GM06990 (cell line): Measurements from ENCODE around the gene CATSPERB.

Source experiments
- DNase-seq: peaks from one replicate; pipeline ENCODE4 v3.0.0-alpha.2; 2011; ENCODE audit not compliant: insufficient read length; ENCODE audit errors: extremely low read depth
- H3K27me3 ChIP-seq: replicated peaks from 2 replicates; pipeline ENCODE4 v1.6.0; 2011; ENCODE audit warnings: low read length; ENCODE audit not compliant: control insufficient read depth, insufficient read depth
- H3K36me3 ChIP-seq: 2 replicates; pipeline ENCODE4 v1.5.1; 2011; ENCODE audit warnings: low read length; ENCODE audit not compliant: control insufficient read depth, insufficient read depth
- H3K4me3 ChIP-seq: replicated peaks from 2 replicates; pipeline ENCODE4 v1.5.1; 2011; ENCODE audit warnings: low read depth, mild to moderate bottlenecking, control low read depth, low read length
- TF ChIP-seq, protein P1 (sequence below): IDR thresholded peaks from 2 replicates; pipeline ENCODE4 v1.5.1; 2011; ENCODE audit warnings: low read length, control low read depth, mild to moderate bottlenecking, inconsistent platforms; ENCODE audit not compliant: insufficient read depth, poor library complexity, severe bottlenecking

The CATSPERB gene

GRCh38 chr14:91654836-91655235 lies 77.0 kb downstream of the CATSPERB start:
- DNase-seq = no peak
- TF ChIP-seq, protein P1, sequence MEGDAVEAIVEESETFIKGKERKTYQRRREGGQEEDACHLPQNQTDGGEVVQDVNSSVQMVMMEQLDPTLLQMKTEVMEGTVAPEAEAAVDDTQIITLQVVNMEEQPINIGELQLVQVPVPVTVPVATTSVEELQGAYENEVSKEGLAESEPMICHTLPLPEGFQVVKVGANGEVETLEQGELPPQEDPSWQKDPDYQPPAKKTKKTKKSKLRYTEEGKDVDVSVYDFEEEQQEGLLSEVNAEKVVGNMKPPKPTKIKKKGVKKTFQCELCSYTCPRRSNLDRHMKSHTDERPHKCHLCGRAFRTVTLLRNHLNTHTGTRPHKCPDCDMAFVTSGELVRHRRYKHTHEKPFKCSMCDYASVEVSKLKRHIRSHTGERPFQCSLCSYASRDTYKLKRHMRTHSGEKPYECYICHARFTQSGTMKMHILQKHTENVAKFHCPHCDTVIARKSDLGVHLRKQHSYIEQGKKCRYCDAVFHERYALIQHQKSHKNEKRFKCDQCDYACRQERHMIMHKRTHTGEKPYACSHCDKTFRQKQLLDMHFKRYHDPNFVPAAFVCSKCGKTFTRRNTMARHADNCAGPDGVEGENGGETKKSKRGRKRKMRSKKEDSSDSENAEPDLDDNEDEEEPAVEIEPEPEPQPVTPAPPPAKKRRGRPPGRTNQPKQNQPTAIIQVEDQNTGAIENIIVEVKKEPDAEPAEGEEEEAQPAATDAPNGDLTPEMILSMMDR = no peak
- no peaks in the 10 kb centered on the region for H3K27me3 ChIP-seq

GRCh38 chr14:91653451-91653850 lies 78.4 kb downstream of the CATSPERB start:
- no peak for DNase-seq
- no peaks in the 10 kb centered on the region for H3K27me3 ChIP-seq
- TF ChIP-seq, protein P1 = no peak
- no peaks in the 10 kb centered on the region for H3K36me3 ChIP-seq
- no peak overlapping the region for H3K4me3 ChIP-seq

More at GRCh38 chr14:91654836-91655235, 77.0 kb downstream of the CATSPERB start:
- Histone ChIP-seq H3K4me3 (no peak overlapping the region), H3K36me3 (no peaks in the 10 kb centered on the region)

DNA sequence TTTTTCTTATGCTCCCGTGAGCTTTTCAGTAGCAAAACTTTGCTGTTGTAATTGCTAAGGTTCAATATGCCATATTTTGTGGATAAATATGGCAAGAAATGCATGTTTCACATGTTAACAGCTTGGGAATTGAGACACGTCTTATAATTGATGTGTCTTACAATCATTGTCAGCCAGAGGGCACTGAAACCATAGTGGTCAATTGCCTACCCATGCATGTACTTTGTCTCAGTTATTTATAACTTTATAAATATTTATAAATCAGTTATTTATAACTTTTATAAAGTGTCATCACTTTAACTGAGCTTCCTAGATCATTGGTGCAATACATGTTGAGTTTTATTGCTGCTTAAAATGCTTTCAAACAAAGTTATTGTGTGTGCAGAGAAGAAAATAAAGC lies 82.0 kb downstream of the CATSPERB start:
- TF ChIP-seq, protein P1 = peak; percentile 57
- Histone ChIP-seq H3K4me3 (no peak overlapping the region), H3K27me3 (no peaks in the 10 kb centered on the region), H3K36me3 (no peaks in the 10 kb centered on the region)
- no peak for DNase-seq

GRCh38 chr14:91647856-91648255 lies 84.0 kb downstream of the CATSPERB start:
- H3K36me3 ChIP-seq = no peaks in the 10 kb centered on the region
- H3K4me3 ChIP-seq = no peak overlapping the region
- DNase-seq = no peak
- no peaks in the 10 kb centered on the region for H3K27me3 ChIP-seq
- TF ChIP-seq, protein P1 = no peak

DNA sequence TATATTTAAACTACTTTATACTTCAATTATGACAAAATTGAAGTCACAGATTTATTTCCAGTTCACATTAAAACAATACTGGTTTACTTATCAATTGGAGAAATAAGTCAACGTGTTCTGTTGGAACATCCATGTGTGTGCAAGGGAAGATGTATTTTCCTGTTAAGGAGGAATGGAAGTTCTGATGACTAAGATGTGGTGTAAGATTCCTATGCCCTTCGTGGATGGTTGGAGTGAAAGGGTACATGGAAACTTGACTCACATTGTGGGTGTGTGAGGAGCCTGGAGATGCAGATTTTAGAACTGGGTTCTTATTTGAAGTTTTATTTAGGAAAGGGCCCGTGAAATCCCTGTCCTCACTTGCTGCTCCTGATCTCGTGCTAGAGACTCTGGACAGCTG lies 95.3 kb downstream of the CATSPERB start:
- TF ChIP-seq, protein P1 = no peak
- Histone ChIP-seq H3K36me3 (no peaks in the 10 kb centered on the region), H3K27me3 (no peaks in the 10 kb centered on the region), H3K4me3 (no peak overlapping the region)
- no peak for DNase-seq

DNA sequence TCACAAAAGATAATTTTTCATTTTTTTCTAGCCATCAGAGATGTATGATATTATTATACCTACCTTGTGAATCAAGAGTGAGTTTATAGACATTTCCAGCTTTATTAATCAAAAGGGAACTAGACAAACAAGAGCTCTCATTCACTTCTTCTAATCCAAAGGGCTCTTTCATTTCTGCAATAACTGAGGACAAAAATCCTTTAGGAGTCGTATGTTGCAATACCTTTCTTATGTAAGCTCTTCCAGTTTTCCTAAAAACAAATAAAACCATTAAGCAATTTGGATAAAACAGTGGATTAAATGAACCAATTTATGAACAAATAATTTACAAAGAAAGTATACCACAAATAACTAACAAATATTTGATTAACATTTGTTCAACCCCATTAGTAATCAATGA lies 107.1 kb downstream of the CATSPERB start:
- H3K4me3 ChIP-seq = no peak overlapping the region
- TF ChIP-seq, protein P1 = no peak
- no peaks in the 10 kb centered on the region for H3K36me3 ChIP-seq
- no peaks in the 10 kb centered on the region for H3K27me3 ChIP-seq
- no peak for DNase-seq
